Central memory CD8-positive, alpha-beta T cell (primary cell): ENCODE data around the gene ILF2.
"Not testable (repeated sequence)": the region's sequence is repeated elsewhere in the genome, so short reads cannot be mapped to it uniquely, and the experiment has no call there.

Experiments used
- ATAC-seq: fragments of 150-1000 bp; cut with Tn5 transposase; replicated peaks from 2 replicates; pipeline ENCODE4 v1.10.0; 2022; ENCODE audit warnings: mild to moderate bottlenecking, moderate FRiP score, moderate number of reproducible peaks; ENCODE audit not compliant: poor library complexity, severe bottlenecking; ENCODE audit errors: extremely low read depth
- DNase-seq, 2 donors: peaks; one replicate each; pipeline ENCODE4 v3.0.0; 2021; ENCODE audit warnings: low spot score in 2 of 2
- H3K27ac Mint-ChIP-seq: one replicate; pipeline ENCODE4 v1.8.0; 2022; ENCODE audit warnings: low read depth, mild to moderate bottlenecking, moderate library complexity, mixed read lengths
- H3K27me3 Mint-ChIP-seq: one replicate; pipeline ENCODE4 v1.8.0; 2022; ENCODE audit warnings: mixed read lengths
- H3K36me3 Mint-ChIP-seq: one replicate; pipeline ENCODE4 v1.8.0; 2022; ENCODE audit warnings: mild to moderate bottlenecking, moderate library complexity, mixed read lengths; ENCODE audit not compliant: insufficient read depth
- H3K4me1 Mint-ChIP-seq: one replicate; pipeline ENCODE4 v1.8.0; 2022; ENCODE audit warnings: mixed read lengths
- H3K4me3 Mint-ChIP-seq: one replicate; pipeline ENCODE4 v1.8.0; 2022; ENCODE audit warnings: mild to moderate bottlenecking, moderate library complexity, mixed read lengths
- H3K9me3 Mint-ChIP-seq: one replicate; pipeline ENCODE4 v1.8.0; 2022; ENCODE audit warnings: mixed read lengths

ILF2 gene

GRCh38 chr1:153673511-153673910 is 2.7 kb upstream of the ILF2 start:
- ATAC-seq (no peak), DNase-seq (no peak)
- H3K27ac Mint-ChIP-seq: no peak overlapping the region
- H3K36me3 Mint-ChIP-seq: peaks cover 8% of the 10 kb centered on the region
- no peaks in the 10 kb centered on the region for H3K9me3 Mint-ChIP-seq
- peaks cover 22% of the 10 kb centered on the region for H3K27me3 Mint-ChIP-seq
- peak overlapping the region; percentile 41 for H3K4me3 Mint-ChIP-seq
- H3K4me1 Mint-ChIP-seq: peaks cover 12% of the 10 kb centered on the region

- DNase-seq: peak; percentile 30 to 38
- Mint-ChIP-seq H3K27ac (peak overlapping the region; percentile 61), H3K4me1 (peaks cover 10% of the 10 kb centered on the region), H3K36me3 (peaks cover 24% of the 10 kb centered on the region)
- not testable (repeated sequence) for H3K27me3 Mint-ChIP-seq, H3K4me3 Mint-ChIP-seq, H3K9me3 Mint-ChIP-seq
- peak; percentile 53 for ATAC-seq
Measured at GRCh38 chr1:153671628-153672353, 998 bp upstream of the ILF2 start.

- no peaks in the 10 kb centered on the region for H3K27me3 Mint-ChIP-seq
- ATAC-seq: no peak
- peaks cover 38% of the 10 kb centered on the region for H3K36me3 Mint-ChIP-seq
- H3K9me3 Mint-ChIP-seq: no peaks in the 10 kb centered on the region
- no peak overlapping the region for H3K27ac Mint-ChIP-seq
- no peak overlapping the region for H3K4me3 Mint-ChIP-seq
- peaks cover 10% of the 10 kb centered on the region for H3K4me1 Mint-ChIP-seq
- DNase-seq: no peak
Measured at GRCh38 chr1:153670257-153670858, 435 bp downstream of the ILF2 start.

- Mint-ChIP-seq H3K9me3 (no peaks in the 10 kb centered on the region), H3K27me3 (no peaks in the 10 kb centered on the region), H3K27ac (no peak overlapping the region), H3K4me3 (no peak overlapping the region), H3K4me1 (peaks cover 10% of the 10 kb centered on the region), H3K36me3 (peaks cover 46% of the 10 kb centered on the region)
- DNase-seq (no peak), ATAC-seq (no peak)
Measured at GRCh38 chr1:153669606-153670005, 1.2 kb downstream of the ILF2 start.

GRCh38 chr1:153668672-153669071 is 2.1 kb downstream of the ILF2 start:
- not testable (repeated sequence) for H3K27ac Mint-ChIP-seq

GRCh38 chr1:153667439-153667838 is 3.4 kb downstream of the ILF2 start:
- peaks cover 10% of the 10 kb centered on the region for H3K4me1 Mint-ChIP-seq
- H3K4me3 Mint-ChIP-seq: no peak overlapping the region
- DNase-seq: no peak
- H3K36me3 Mint-ChIP-seq: peaks cover 64% of the 10 kb centered on the region
- no peaks in the 10 kb centered on the region for H3K9me3 Mint-ChIP-seq
- no peak overlapping the region for H3K27ac Mint-ChIP-seq
- H3K27me3 Mint-ChIP-seq: no peaks in the 10 kb centered on the region
- ATAC-seq: no peak

More at GRCh38 chr1:153668672-153669071, 2.1 kb downstream of the ILF2 start:
- H3K27me3 Mint-ChIP-seq, ATAC-seq, H3K9me3 Mint-ChIP-seq, DNase-seq: not testable (repeated sequence)
- peak overlapping the region; percentile 50 for H3K4me3 Mint-ChIP-seq
- H3K4me1 Mint-ChIP-seq: peaks cover 10% of the 10 kb centered on the region
- peaks cover 54% of the 10 kb centered on the region for H3K36me3 Mint-ChIP-seq

- Mint-ChIP-seq H3K4me3 (no peak overlapping the region), H3K9me3 (no peaks in the 10 kb centered on the region), H3K27me3 (no peaks in the 10 kb centered on the region), H3K27ac (no peak overlapping the region), H3K4me1 (peaks cover 16% of the 10 kb centered on the region), H3K36me3 (peaks cover 79% of the 10 kb centered on the region)
- no peak for DNase-seq
- no peak for ATAC-seq
Measured at GRCh38 chr1:153663211-153663610, 7.6 kb downstream of the ILF2 start.

GRCh38 chr1:153662269-153662668 is 8.5 kb downstream of the ILF2 start:
- Mint-ChIP-seq H3K36me3 (peaks cover 70% of the 10 kb centered on the region), H3K4me3 (no peak overlapping the region), H3K27ac (no peak overlapping the region), H3K9me3 (no peaks in the 10 kb centered on the region), H3K27me3 (no peaks in the 10 kb centered on the region), H3K4me1 (peaks cover 9% of the 10 kb centered on the region)
- ATAC-seq (no peak), DNase-seq (no peak)

- Mint-ChIP-seq H3K27ac (no peak overlapping the region), H3K4me3 (peak overlapping the region; percentile 29), H3K36me3 (peaks cover 59% of the 10 kb centered on the region)
Measured at GRCh38 chr1:153661111-153661708, 9.6 kb downstream of the ILF2 start.

GRCh38 chr1:153659656-153660055 is 11.1 kb downstream of the ILF2 start:
- Mint-ChIP-seq H3K4me3 (peak overlapping the region; percentile 91), H3K27me3 (no peaks in the 10 kb centered on the region), H3K36me3 (peaks cover 44% of the 10 kb centered on the region), H3K9me3 (no peaks in the 10 kb centered on the region), H3K4me1 (peaks cover 9% of the 10 kb centered on the region), H3K27ac (no peak overlapping the region)
- ATAC-seq (no peak), DNase-seq (no peak)

More at GRCh38 chr1:153661111-153661708, 9.6 kb downstream of the ILF2 start:
- ATAC-seq (no peak), DNase-seq (no peak)
- no peaks in the 10 kb centered on the region for H3K27me3 Mint-ChIP-seq
- peaks cover 9% of the 10 kb centered on the region for H3K4me1 Mint-ChIP-seq
- no peaks in the 10 kb centered on the region for H3K9me3 Mint-ChIP-seq

- DNase-seq (no peak), ATAC-seq (no peak)
- H3K4me1 Mint-ChIP-seq: peaks cover 9% of the 10 kb centered on the region
- no peaks in the 10 kb centered on the region for H3K9me3 Mint-ChIP-seq
- peak overlapping the region; percentile 84 for H3K27ac Mint-ChIP-seq
- peaks cover 39% of the 10 kb centered on the region for H3K36me3 Mint-ChIP-seq
- H3K4me3 Mint-ChIP-seq: peak overlapping the region; percentile 91
- no peaks in the 10 kb centered on the region for H3K27me3 Mint-ChIP-seq
Measured at GRCh38 chr1:153659175-153659534, 11.6 kb downstream of the ILF2 start.

- DNase-seq: peak; percentile 82 to 83
- no peaks in the 10 kb centered on the region for H3K27me3 Mint-ChIP-seq
- H3K36me3 Mint-ChIP-seq: peaks cover 34% of the 10 kb centered on the region
- peak within 1 kb of the TSS; percentile 91 for H3K4me3 Mint-ChIP-seq
- peaks cover 9% of the 10 kb centered on the region for H3K4me1 Mint-ChIP-seq
- ATAC-seq: peak; percentile 97
- H3K27ac Mint-ChIP-seq: peak within 1 kb of the TSS; percentile 84
- H3K9me3 Mint-ChIP-seq: no peaks in the 10 kb centered on the region
Measured at GRCh38 chr1:153658400-153659174, 12.2 kb downstream of the ILF2 start, which contains the start of gene SNAPIN. SNAPIN (plus strand) TSS chr1:153658703; CDS start chr1:153658744, 41 bp downstream.
